Ramos (cell line): Measurements from ENCODE around the gene ARID5B.

Experiments used
- in situ Hi-C: fragments of 300-500 bp; cut with MboI; formaldehyde crosslinking; loops from one replicate; pipeline ENCODE4 v1.14.3; 2022; ENCODE audit warnings: low sequenced_read_pairs; ENCODE audit not compliant: unreplicated experiment

The ARID5B gene

DNA sequence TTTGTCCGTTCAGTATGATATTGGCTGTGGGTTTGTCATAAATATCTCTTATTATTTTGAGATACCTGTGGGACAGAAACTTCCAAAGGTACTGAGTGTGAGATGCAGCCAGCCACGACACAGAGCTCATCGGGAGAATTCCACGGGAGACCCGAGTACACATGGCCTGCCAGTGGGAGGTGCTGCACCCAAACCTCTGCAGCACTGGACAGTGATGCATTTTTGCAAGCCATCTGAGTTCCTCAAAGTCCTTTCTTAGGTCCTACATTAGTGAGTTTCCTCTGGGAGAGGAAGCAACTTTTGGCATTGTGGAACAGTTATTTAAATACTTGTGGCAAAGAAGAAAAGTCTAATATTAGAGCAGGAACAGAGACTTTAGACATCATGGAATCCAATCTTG is 77.5 kb downstream of the ARID5B start:
- in situ Hi-C loops = loop anchor here (25.0 kb wide), 1 partner anchor 1617 kb away; no protein-coding TSS in a partner anchor

DNA sequence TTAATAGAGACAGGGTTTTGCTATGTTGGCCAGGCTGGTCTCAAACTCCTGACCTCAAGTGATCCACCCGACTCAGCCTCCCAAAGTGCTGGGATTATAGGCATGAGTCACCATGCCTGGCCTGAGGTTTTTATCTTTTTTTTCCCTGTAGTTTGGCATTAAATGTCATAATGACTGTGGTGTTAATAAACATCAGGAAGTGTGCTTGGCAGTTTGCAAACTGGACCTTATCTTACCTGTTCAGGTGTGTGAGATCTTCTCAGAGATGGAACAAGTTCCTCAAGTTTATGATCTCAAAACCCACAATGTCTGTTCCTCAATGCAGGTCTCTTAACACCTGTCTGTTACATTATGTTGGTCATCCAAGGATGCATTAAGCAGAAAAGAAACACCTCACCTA is 80.0 kb downstream of the ARID5B start:
- in situ Hi-C loops = loop anchor here (25.0 kb wide), 1 partner anchor 1619 kb away; no protein-coding TSS in a partner anchor

DNA sequence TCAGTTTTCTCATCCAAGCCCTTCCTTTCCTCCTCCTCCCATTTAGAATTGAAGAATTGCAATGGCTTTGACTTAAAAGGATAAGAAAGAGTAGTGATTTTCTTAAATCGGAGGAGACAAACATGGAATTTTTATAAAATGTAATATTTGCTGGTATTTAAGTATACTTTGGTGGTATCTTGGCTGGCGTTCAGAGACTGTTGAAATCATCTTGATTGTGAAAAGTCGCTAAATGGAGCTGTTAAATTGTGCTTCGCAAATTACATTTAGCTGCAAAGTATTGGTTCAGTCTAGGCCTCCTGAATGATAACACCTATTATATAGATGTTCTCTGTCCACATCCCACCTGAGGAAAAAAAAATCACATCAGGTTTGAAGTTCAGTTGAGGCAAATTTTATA is 81.8 kb downstream of the ARID5B start:
- in situ Hi-C loops = loop anchor here (25.0 kb wide), 1 partner anchor 1621 kb away; no protein-coding TSS in a partner anchor

DNA sequence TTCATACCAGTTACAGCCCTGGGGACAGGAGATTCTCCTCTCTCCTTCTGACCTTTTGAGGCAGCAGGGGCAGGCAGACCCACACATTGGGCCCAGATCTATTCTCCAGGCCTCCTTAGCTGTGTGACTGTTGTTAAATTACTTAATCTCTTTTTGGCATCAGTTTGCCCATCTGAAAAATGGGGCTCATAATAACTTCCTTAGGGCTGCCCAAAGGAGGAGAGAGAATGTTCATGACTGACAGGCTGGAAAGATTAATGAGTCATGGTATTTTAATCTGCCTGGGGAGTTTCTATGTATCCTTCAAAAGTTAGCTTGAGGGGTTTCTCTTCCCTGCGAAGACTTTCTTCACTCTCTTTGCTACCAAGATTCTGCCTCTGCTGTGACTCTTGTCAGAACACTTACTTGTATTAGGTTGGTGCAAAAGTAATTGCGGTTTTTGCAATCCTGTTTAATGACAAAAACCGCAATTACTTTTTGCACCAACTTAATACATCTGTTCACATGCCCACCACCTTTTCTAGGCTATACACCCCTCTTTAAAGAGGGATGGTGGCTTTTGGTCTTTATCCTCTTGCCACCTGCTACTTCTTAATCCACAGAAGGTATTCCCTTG is 83.4 kb downstream of the ARID5B start:
- in situ Hi-C loops = loop anchor here (25.0 kb wide), 1 partner anchor 1623 kb away; no protein-coding TSS in a partner anchor

DNA sequence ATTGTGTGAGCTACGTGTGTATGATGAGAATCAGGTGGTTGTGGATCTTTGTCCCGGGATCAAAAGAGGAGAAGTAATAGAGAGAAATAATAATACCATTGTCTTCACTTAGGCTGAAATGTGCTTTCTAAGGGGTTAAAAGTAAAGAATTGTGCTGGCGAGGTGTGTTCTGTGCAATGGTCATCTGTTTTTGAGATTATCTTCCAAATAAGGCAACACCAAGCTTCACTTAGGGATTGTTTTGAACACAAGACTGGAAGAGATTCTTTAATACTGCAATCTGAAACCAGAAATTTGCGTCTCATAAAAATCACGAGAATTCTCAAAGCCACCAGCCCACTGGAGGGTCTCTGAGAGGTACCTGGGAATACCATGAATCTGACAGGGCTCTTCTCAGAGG is 84.2 kb downstream of the ARID5B start:
- in situ Hi-C loops = loop anchor here (25.0 kb wide), 1 partner anchor 1623 kb away; no protein-coding TSS in a partner anchor

DNA sequence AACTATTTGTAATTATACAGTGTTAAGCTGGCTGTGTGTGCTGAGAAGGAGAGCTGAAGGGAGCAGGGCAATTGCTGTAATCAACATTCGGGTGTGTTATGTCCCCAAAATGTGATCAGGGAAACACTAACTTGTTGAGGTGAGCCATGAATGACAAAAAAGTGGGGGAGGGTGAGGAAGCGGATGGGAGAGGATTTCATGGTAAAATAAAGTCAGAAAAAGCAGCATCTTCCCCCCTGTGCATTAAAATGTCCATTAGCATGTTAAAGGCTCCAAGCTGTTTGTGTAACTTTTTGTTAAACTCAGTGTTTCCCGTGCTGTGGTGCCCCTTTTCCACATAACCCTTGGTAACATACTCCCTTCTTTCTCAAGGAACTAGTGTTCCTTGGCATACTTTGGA is 84.9 kb downstream of the ARID5B start:
- in situ Hi-C loops = loop anchor here (25.0 kb wide), 1 partner anchor 1624 kb away; no protein-coding TSS in a partner anchor

DNA sequence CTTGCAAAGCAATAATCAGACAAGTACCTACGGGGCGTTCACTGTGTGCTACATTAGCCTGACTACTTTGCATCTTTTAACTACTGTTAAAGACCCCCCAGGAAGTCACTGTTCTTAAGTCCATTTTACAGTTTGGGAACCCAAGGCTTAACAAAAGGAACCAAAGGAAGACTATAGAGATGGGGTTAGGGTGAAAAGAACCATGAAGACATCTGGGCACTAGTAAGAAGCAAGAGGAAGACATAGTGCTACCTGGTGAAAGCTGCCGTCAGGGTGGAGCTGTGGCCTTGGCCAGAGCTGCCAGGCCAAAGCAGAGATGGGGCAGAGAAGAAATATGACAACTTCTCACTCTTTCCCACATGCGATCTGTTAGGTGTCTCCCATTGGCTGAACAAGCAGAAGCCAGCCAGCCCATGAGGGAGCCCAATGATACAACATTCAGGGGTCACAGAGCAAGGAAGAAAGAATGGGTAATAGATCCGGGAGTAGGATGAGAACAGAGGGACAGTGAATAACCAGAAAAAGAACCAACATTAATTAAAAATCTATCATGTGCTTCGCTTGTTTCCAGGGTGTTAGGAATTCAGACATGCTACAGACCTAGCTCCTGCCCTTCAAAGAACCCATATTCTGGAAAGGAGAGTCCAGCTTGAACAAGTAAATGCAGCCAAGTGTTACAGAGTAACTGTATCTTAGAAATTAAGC is 85.4 kb downstream of the ARID5B start:
- in situ Hi-C loops = loop anchor here (25.0 kb wide), 1 partner anchor 1625 kb away; no protein-coding TSS in a partner anchor

DNA sequence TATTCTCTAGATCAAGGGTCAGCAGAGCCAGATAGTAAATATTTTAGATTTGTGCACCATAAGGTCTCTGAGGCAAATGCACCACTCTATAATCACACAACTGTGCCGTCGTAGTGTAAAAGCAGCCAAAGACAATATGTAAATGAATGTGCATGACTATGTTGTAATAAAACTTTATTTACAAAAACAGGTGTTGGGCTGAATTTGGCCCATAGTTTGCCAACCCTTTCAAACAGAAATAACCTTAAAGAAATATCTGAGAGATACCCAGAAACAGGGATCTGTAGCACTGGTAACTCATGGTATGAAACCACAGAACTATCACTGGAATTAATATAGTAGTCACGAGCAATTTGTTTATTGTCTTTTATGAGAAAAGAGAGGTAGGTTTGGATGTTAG is 86.0 kb downstream of the ARID5B start:
- in situ Hi-C loops = loop anchor here (25.0 kb wide), 1 partner anchor 1625 kb away; no protein-coding TSS in a partner anchor

DNA sequence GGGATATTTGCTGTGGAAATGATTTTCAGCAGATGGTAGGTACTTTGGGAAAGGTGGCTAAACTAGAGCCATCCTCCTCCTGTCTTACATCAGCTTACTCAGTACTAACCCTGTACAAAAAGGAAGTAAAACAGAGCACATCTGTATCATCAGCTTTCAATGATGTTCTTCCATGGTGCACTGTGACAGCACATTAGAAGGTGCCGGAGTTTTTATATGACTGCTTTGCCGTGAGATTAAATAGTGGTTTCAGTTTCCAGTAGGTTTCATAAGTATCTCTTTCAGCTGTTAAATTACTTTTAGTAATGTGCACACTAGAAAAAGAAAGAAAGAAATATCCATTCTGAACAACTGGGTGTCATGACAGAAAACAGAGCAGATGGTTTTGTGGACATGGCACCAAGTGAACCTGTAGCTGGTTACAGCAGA is 86.5 kb downstream of the ARID5B start:
- in situ Hi-C loops = loop anchor here (25.0 kb wide), 1 partner anchor 1626 kb away; no protein-coding TSS in a partner anchor

DNA sequence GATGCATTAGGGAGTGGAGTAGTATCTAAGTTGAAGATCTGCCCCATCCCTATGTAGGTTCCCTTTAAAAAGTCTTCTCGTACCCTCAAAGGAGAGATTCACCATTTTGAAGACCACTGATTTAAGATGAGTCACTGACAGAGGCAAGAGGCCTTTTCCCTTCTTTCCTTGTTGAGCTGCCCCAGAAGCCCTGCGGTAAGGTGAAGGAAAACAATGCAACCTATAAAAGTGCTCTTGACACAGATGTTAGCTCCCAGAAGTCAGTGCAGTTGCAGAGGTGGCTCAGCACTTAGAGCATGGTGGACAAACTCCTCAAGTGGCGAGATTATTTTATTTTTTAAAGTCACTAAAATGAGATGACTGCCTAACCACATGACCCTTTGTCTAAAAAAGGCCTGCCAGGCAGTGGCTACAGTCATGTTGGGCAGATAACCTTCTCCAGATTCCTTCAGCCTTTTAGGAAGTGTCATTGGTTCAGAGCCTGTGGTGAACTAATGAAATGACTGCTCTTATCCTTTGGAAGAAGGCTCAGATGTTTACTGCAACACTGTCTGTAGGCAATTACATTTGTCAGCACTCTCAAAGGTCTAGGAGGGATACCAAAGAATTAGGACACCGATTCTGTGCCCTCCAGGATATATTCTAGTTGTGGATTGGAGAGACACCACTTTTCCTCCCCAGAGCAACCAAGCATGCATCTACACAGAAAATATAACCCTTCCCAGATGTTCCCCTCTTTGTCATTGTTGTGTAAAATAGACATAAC is 88.7 kb downstream of the ARID5B start:
- in situ Hi-C loops = loop anchor here (25.0 kb wide), 1 partner anchor 1628 kb away; no protein-coding TSS in a partner anchor

DNA sequence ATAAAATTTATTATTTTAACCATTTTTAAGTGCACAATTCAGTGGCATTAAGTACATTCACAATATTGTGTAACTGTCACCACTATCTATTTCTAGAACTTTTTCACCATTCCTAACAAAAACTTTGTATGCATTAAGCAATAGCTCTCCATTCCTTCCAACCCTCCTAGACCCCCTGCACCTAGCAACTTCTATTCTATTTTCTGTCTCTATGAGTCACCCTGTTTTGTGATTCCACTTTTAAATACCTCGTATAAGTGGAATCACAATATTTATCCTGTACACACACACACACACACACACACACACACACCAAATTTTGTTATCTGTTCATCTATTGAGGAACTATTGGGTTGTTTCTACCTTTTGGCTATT is 89.2 kb downstream of the ARID5B start:
- in situ Hi-C loops = loop anchor here (25.0 kb wide), 1 partner anchor 1628 kb away; no protein-coding TSS in a partner anchor

DNA sequence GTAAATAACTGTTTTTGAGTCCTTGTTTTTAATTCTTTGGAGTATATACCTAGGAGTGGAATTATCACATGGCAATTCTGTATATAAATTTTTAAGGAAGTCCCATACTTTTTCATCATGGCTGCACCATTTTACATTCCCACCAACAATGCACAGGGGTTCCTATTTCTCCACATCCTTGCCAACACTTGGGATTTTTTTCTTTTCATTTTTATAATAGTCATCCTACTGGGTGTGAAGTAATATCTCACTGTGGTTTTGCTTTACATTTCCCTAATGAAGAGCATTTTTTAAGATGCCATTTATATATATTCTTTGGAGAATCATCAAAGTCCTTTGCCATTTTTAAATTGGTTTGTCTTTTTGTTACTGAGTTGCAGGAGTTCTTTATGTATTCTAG is 89.7 kb downstream of the ARID5B start:
- in situ Hi-C loops = loop anchor here (25.0 kb wide), 1 partner anchor 1629 kb away; no protein-coding TSS in a partner anchor

DNA sequence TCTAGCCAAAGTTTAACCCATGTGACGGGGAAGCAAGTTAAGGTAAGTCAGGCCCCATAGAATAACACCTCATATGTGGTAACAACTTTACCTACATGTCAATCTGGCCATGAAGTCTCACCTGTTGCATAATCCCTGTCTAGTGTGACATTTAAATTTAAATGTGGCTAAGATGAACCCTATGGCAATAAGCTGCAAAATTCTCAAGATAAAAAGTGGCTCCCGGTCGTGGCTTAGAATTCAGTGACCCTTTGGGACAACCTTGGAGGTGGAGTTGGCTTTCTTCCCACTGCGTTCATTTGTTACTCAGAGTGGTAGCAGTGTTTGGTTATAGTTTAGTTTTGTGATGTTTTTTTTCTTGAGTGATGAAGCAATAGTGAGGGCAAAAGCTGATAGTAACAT is 90.6 kb downstream of the ARID5B start:
- in situ Hi-C loops = loop anchor here (25.0 kb wide), 1 partner anchor 1630 kb away; no protein-coding TSS in a partner anchor

DNA sequence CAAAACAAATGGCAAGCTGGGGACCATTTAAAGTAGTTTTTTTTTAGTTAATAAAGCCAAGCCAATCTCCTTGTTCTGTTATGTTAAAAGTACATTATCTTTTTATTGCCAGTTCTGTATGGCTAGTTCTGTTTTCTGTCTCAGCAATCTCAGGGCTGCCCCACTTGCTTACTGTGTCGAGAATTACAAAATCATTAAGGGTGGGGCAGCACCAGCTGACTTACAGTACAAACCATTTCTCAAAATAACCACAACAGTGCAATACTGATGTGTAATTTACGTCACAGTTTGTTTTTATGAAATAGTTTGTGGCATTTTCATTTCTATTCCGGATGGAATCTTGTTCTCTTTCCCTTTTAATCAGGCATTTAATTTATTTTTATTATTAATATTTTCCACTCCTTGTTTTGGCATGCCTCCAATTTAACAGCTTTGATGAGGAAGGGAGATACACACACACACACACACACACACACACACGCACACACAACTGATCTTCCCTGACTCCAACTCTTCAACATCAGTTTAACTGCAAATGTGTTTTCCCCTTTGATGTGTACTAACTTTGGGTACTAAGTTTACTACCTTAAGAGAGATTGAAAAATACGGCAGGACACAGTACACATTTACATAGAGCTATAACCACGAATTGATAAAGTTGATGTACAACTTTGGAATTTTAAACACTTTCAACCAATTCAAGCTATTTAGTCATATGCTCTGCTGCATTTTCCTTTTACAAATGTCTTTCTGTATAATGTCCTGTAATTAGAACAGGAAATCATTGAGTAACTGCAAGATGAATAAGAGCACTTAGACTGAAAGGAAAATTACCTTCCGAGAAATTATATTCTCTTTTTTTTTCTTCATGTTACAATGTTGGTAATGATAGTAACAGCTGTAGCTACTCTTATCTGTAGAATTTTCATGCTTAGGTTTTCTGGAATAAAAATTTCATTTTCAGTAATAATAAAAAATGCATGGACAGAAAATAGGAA is 91.5 kb downstream of the ARID5B start:
- in situ Hi-C loops = loop anchor here (25.0 kb wide), 1 partner anchor 1631 kb away; no protein-coding TSS in a partner anchor

DNA sequence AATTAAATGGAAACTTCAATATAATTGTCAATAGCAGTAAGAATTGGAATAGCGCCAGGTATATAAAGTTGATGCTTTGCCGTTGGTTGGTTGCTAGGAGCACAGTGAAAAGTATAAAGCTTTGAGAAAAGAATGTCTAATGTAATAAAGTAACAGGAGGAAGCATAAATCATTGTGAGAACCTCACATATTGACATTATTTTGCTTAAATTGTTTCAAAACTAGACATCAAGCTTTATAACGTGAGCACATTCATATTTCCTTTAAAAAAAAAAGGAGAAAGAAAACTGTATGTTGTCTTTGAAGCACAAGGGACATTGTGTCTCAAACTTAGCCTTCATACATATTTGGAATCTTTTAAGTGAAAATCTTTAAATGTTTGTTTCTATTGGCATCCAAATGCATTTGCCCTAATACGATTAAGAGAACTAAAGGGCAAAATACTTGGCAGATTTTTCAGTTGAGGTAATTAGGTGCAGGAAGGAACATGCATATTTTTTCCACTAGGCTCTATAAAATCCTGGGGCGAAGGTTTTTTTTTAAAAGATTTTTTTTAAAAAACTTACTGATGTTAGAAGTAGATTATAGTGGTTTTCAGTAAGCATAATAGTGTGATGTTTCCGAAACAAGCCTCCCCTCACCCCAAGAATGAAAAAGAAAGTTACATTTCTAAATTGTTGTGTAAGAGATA is 92.4 kb downstream of the ARID5B start:
- in situ Hi-C loops = loop anchor here (25.0 kb wide), 1 partner anchor 1632 kb away; no protein-coding TSS in a partner anchor

DNA sequence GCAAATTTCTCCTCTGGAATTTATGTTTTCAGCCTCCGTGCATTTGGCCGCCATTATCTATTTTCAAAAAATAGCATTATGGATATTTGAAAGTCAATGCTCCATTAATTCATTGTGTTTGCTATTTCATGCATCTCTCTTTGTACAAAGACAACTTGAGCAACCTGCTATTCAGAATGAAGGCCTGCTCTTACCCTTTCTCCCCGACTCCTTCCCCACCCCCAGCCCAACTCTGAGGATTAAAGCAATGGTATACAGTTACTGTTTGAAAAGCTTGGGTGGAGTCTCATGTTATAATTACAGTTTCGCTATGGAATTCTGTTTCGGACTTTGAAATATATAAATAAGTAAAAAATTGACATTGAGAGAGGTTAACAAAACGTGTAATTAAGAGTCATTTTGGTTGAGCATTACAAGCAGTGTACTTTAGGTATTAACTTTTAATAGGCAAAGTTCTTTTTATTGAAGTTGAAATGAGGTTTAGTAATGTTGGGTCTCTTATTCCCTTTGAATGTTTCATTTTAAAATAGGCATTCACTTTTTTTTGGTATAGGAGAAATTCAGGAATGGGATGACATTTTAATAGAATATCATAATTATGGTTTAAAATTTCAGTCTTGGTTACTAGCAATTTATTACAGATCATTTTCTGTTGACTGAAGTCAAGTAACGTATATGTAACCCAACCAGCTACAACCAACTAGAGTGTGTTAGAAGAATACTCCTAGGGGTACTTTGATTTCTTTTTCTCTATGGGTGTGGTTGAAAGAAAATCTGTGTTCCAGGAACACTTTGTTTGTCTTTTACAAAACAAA is 93.1 kb downstream of the ARID5B start:
- in situ Hi-C loops = loop anchor here (25.0 kb wide), 1 partner anchor 1632 kb away; no protein-coding TSS in a partner anchor

DNA sequence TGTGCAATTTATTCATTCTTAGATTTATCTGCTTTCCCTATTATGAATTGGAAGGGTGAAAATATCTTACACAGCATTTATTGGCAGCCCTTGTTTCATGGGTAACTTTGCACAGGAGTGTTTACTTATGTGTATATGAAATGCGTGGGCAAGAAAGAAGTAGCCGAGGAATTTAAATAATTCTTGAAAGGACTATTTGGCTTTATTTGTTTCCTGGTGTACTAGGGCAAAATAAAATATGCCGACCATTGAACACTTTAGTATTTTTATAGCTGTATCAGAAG is 93.7 kb downstream of the ARID5B start:
- in situ Hi-C loops = loop anchor here (25.0 kb wide), 1 partner anchor 1633 kb away; no protein-coding TSS in a partner anchor

DNA sequence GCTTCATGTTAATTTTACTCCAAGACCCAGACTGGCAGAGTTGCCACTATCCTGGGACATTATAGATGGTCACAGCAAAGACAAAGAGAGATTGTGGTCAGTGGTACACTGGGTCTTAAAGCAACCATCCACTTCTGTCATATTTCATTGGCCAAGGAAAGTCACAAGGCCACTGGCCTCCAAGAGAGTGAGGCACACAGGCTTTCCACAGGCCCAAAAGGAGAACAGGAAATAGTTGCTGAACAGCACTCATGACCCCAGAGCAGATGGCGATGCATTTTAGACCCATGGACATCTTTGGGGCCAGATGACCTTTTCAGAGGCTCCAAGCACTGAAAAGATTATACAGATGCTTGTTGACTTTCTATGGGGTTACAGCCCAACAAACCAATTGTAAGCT is 97.4 kb downstream of the ARID5B start:
- in situ Hi-C loops = loop anchor here (25.0 kb wide), 1 partner anchor 1637 kb away; no protein-coding TSS in a partner anchor
